Lower leg skin (tissue), 4 donors: ENCODE data around the gene SMC1B. TPM values are rescaled to one million over a fixed set of nuclear protein-coding genes. Genes with fewer than 3 reads are reported as not detected.

ENCODE experiments used
- DNase-seq, 2 donors: peaks; one replicate each; pipeline ENCODE4 v3.0.0-alpha.2; 2019; ENCODE audit warnings: low spot score in 2 of 2
- H3K4me3 ChIP-seq: fragments of 200-600 bp; sonication (generic); 2 replicates; pipeline ENCODE4 v1.5.1; 2017; ENCODE audit warnings: mild to moderate bottlenecking, low read depth; ENCODE audit not compliant: poor library complexity, severe bottlenecking
- POLR2A ChIP-seq, 2 donors: fragments of 450-650 bp; IDR thresholded peaks; one replicate each; pipeline ENCODE4 v1.6.1; 2016 to 2017; ENCODE audit warnings: antibody characterized with exemption in 2 of 2, mild to moderate bottlenecking in 1 of 2, moderate library complexity in 1 of 2
- WGBS, 2 donors: methylation state at CpG; one replicate each; pipeline ENCODE4 v1.1.5; 2018; 5-methylcytosine and 5-hydroxymethylcytosine counted together
- intact Hi-C: fragments of 100-400 bp; cut with DNase I; formaldehyde crosslinking; loops from one replicate; pipeline ENCODE4 v1.15.0; 2023; ENCODE audit warnings: low total_unique reads
- total RNA-seq, 4 donors: library from RNA; depleted of rRNA; stranded (reverse); fragments of >200 nt; gene quantifications; one replicate each; pipeline ENCODE4 v1.1.0, GENCODE V29; 2016
- TF ChIP-seq, protein P1 (sequence below), 3 donors: fragments of 450-650 bp; IDR thresholded peaks; one replicate each; pipeline ENCODE4 v1.5.1; 2016; ENCODE audit warnings: antibody characterized with exemption in 3 of 3, mild to moderate bottlenecking in 3 of 3, moderate library complexity in 2 of 3

Gene SMC1B
- total RNA-seq, 4 donors from 2014 or later, result not detected

DNA sequence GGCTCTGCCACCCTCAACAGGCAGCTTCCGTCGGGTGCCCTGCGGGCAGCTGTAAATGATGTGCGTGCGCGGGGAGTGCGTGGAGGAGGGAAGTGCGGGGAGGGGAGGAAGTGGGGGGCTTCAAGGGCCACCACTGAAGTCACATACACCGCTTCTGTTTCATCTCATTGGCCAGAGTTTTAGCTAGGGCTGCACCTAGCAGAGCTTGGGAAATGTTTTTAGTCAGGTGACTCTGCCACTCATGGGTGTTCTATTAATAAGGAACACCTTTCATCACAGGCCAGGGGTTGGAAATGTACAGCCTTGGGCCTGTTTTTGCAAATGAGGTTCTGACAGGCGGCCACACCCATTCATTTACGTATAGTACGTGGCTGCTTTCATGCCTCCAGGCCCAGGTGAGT is 89.1 kb downstream of the SMC1B start:
- intact Hi-C loops, result no loop called here
- 64 to 67% methylated on average over 12 of the region's 12 CpGs for WGBS, 2 donors
- TF ChIP-seq, protein P1, sequence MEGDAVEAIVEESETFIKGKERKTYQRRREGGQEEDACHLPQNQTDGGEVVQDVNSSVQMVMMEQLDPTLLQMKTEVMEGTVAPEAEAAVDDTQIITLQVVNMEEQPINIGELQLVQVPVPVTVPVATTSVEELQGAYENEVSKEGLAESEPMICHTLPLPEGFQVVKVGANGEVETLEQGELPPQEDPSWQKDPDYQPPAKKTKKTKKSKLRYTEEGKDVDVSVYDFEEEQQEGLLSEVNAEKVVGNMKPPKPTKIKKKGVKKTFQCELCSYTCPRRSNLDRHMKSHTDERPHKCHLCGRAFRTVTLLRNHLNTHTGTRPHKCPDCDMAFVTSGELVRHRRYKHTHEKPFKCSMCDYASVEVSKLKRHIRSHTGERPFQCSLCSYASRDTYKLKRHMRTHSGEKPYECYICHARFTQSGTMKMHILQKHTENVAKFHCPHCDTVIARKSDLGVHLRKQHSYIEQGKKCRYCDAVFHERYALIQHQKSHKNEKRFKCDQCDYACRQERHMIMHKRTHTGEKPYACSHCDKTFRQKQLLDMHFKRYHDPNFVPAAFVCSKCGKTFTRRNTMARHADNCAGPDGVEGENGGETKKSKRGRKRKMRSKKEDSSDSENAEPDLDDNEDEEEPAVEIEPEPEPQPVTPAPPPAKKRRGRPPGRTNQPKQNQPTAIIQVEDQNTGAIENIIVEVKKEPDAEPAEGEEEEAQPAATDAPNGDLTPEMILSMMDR (IDR thresholded peaks at IDR 0.05), result no peak
- TF ChIP-seq POLR2A (IDR thresholded peaks at IDR 0.05), result no peak
- no peak overlapping the region for H3K4me3 ChIP-seq
- peak in 1 of 2 donors; percentile 61 for DNase-seq

DNA sequence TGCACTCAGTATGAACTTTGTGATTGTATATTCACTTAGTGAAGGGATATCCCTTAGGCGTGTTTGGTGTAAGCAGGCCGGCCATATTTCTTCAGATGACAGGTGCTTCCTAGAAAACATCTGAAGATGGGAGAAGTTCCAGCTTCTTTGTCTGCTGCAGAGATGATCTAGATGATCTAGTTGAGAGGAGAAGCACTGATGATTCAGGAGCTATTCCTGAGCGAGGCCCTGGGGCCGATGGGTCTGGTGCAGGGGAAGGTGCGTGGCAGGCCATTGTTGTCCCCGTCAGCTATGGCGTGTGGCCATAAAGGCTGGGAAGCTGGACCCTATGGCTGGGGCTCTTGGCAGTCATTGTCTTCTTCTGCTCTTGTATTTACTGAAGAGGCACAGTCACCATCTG is 89.7 kb downstream of the SMC1B start:
- no peak for DNase-seq
- WGBS, 2 donors, result 69 to 78% methylated on average over 7 of the region's 7 CpGs
- intact Hi-C loops, result no loop called here
- TF ChIP-seq POLR2A (IDR thresholded peaks at IDR 0.05), result no peak
- TF ChIP-seq, protein P1 (IDR thresholded peaks at IDR 0.05), result no peak
- H3K4me3 ChIP-seq, result no peak overlapping the region

DNA sequence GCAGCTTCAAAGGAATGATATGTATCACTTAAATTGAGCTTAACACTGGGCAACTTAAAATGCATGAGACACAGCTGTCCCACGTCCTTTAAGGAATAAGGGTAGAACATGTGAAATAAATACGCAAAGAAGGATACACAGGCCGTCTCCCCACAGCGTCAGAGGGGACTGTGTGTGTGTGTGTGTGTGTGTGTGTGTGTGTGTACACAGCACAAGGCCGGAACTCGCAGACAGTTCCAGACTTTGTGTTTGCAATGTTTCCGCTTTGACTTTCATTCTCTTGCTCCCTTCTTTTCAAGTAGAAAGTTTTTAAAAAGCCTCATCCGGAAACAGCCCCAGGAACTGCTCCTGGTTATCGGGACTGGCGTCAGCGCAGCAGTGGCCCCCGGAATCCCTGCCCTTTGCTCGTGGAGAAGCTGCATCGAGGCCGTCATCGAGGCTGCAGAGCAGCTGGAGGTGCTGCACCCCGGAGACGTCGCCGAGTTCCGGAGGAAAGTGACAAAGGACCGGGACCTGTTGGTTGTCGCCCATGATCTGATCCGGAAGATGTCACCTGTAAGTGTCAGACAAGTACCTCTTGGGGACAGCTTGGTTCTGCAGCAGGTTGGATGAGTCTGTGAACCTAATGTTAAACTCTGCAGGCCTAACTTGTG is 90.4 kb downstream of the SMC1B start:
- TF ChIP-seq, protein P1 (IDR thresholded peaks at IDR 0.05), result no peak
- no peak for TF ChIP-seq POLR2A (IDR thresholded peaks at IDR 0.05)
- H3K4me3 ChIP-seq, result no peak overlapping the region
- DNase-seq, result no peak
- 95 to 96% methylated on average over 24 of the region's 24 CpGs for WGBS, 2 donors
- intact Hi-C loops, result no loop called here

DNA sequence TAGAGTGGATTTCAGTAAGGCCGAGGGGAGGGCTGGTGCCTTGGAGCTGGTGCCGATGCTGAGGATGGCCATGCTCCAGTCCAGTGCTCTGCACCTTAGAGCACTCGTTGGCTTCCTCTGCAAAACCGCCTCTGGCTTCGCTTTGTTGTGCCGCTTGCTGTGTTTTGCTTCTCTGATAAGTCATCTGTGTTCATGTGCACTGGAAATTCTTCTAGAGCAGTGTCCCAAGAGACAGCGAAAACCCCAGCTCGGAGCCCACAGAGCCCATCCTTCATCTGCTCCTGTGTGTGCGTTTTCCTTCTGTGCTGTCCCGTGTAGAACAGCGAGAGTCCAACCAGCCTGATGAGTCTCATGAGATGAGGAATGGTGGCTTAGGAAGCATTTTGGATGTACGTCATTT is 91.6 kb downstream of the SMC1B start:
- WGBS, 2 donors, result 87 to 94% methylated on average over 12 of the region's 12 CpGs
- TF ChIP-seq, protein P1 (IDR thresholded peaks at IDR 0.05), result no peak
- no peak for TF ChIP-seq POLR2A (IDR thresholded peaks at IDR 0.05)
- DNase-seq, result no peak
- no peak overlapping the region for H3K4me3 ChIP-seq
- intact Hi-C loops, result no loop called here

DNA sequence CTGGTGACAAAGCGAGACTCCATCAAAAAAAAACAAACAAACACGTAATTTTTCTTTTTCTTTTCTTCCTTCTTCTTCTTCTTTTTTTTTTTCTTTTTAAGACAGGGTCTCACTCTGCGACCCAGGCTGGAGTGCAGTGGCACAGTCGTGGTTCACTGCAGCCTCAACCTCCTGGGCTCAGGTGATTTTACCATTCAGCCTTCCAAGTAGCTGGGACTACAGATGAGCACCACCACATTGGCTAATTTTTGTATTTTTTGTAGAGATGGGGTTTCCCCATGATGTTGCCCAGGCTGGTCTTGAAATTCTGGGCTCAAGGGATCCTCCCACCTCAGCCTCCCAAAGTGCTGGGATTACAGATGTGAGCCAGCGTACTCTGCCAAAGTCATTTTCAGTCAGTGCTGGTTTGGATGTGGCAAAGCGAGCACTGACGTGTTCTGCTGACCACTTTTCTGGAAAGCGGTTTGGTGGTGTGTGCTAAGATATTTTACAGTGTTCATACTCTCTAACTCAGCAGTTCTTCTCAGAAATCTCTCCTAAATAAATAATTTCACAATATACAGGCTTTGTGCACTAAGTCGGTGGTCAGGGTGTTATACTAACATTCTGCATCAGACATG is 92.9 kb downstream of the SMC1B start:
- no peak for DNase-seq
- WGBS, 2 donors, result 74 to 78% methylated on average over 9 of the region's 9 CpGs
- H3K4me3 ChIP-seq, result no peak overlapping the region
- intact Hi-C loops, result no loop called here
- no peak for TF ChIP-seq POLR2A (IDR thresholded peaks at IDR 0.05)
- TF ChIP-seq, protein P1 (IDR thresholded peaks at IDR 0.05), result no peak

DNA sequence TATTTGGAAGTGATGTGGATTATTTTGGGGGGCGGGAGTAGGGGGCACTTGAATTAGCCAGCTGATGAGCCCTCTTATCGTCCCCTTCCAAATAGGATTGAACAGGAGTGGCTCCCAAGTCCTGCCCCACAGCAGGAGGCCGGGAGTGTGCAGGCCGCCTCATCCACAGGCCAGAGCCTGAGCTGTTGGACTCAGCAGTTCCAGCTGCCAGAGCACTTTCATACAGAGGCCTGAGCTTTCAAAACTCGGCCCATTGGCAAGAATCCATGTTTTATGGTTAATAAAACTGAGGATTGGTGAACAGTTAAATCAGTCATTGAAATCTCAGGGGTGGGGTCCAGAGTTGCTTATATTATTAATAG is 94.1 kb downstream of the SMC1B start:
- intact Hi-C loops, result no loop called here
- H3K4me3 ChIP-seq, result no peak overlapping the region
- WGBS, 2 donors, result 49 to 64% methylated on average over 5 of the region's 5 CpGs
- DNase-seq, result no peak
- TF ChIP-seq, protein P1 (IDR thresholded peaks at IDR 0.05), result no peak
- no peak for TF ChIP-seq POLR2A (IDR thresholded peaks at IDR 0.05)
